LNCAP (cell line): ENCODE results near the gene NID1.

Source experiments
- TF ChIP-seq, protein P1 (sequence below): fragments of 450-650 bp; IDR thresholded peaks from 2 replicates; pipeline ENCODE4 v1.5.1; 2017; ENCODE audit warnings: mild to moderate bottlenecking

The NID1 gene

GRCh38 chr1:235993652-235994051 lies 71.2 kb downstream of the NID1 start:
- TF ChIP-seq, protein P1, sequence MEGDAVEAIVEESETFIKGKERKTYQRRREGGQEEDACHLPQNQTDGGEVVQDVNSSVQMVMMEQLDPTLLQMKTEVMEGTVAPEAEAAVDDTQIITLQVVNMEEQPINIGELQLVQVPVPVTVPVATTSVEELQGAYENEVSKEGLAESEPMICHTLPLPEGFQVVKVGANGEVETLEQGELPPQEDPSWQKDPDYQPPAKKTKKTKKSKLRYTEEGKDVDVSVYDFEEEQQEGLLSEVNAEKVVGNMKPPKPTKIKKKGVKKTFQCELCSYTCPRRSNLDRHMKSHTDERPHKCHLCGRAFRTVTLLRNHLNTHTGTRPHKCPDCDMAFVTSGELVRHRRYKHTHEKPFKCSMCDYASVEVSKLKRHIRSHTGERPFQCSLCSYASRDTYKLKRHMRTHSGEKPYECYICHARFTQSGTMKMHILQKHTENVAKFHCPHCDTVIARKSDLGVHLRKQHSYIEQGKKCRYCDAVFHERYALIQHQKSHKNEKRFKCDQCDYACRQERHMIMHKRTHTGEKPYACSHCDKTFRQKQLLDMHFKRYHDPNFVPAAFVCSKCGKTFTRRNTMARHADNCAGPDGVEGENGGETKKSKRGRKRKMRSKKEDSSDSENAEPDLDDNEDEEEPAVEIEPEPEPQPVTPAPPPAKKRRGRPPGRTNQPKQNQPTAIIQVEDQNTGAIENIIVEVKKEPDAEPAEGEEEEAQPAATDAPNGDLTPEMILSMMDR = no peak

GRCh38 chr1:235992868-235993267 lies 72.0 kb downstream of the NID1 start:
- TF ChIP-seq, protein P1 = no peak

DNA sequence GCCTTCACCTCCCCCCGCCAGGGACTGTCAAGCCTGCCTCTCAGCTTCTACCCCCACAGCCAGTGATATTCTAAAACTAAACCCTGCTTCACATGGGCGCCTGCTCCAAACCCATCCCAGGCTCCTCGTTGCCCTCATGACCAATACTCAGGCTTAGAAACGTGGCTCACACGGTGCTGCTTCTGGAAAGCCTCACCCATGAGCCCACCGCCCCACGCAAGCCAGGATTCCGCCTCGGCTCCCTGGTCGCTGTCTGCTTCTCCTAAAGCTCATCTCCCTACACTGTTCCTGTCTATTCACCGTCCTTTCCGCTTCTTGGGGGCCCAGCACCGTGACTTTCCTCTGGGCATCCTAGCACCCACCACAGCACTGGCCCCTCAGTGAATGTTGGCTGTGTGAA lies 72.5 kb downstream of the NID1 start:
- TF ChIP-seq, protein P1 = no peak

DNA sequence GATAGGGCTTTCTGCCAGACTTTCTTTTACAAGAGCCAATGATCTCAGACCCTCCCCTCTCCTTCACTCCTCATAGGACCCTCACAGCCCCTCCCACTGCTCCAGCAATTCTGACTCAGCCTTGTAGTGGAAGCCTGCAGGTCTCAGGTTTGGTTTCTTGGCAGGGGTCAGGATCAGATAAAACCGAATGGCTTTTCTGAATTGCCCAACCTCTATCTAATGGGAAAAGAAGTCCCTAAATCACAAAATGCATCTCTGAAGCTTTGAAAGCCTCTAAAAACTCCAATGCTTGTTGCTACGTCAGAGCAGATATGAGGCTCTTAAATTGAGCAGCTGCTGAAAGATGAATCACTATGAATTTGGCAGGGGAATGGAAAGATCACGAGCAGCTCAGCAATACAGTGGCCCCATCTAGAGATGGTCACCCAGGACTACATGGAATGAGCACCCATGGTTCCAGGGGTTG lies 74.5 kb downstream of the NID1 start:
- TF ChIP-seq, protein P1 = no peak

- TF ChIP-seq, protein P1 = no peak
Measured at GRCh38 chr1:235989105-235989504, 75.8 kb downstream of the NID1 start.

DNA sequence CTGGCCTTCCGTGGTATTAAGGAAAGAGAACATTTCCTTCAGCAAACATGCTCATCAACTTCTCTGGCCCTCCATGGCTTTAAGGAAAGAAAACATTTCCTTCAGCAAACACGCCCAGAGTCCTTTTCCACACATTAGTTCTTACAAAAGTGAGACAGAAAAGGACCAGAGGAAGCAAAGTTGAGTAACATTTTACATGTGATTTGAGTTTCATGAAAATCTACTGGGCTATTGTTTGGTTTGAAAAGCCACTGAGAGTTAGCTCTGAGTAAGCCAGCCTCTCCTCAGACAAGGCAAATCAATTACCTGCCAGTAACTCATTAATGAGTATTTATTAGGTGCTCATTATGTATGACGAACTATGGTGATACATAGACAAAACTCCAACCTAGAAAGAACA lies 78.0 kb downstream of the NID1 start:
- TF ChIP-seq, protein P1 = no peak

GRCh38 chr1:235984041-235984825 lies 80.7 kb downstream of the NID1 start:
- TF ChIP-seq, protein P1 = no peak
